ENCODE measurements around the gene AP4E1.
A peak's percentile ranks its signal among the peaks of the same experiment; 100 is the strongest.
"Not testable (repeated sequence)": the region's sequence is repeated elsewhere in the genome, so short reads cannot be mapped to it uniquely, and the experiment has no call there.

Gene AP4E1

GRCh38 chr15:50908209-50909009 is at the start of gene AP4E1:
TSS of gene AP4E1 (plus strand) at chr15:50908683. CDS start at chr15:50908779, 96 bp downstream.
- DNase-seq (ENCODE audit: low read depth) = peak; percentile 83

DNA sequence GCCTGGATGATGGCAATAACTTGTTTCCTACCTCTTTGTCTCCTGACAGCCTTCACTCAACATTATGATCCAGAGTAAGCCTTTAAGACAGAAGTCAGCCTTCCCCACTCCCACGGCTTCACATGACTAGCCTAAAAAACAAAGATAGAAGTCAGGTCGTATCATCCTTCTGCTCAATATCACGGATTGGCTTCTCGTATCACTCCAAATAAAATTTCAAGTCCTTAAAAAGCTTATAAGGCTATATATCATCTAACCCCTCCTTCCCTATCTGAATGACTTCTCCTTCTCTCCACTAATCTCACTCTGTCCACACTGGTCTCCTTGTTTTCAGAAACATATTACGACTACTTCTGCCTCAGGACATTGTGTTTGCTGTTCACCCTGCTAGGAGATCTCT is 47.7 kb upstream of the AP4E1 start:
- DNase-seq (ENCODE audit: low read depth) = no peak

DNA sequence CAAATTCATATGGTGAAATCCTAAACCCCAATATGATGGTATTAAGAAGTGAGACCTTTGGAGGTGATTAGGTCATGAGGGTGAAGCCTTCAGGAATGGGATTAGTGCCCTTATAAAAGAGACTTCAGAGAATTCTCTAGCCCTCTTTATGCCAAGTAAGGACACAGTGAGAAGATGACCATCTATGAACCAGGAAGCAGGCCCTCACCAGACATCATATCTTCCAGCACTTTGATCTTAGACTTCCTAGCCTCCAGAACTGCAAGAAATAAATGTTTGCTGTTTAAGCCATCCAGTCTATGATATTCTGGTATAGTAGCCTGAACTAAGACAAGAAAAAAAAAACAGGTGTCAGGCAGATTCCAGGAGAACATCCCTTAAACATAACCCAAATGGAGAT is 45.9 kb upstream of the AP4E1 start:
- no peak for DNase-seq (ENCODE audit: low read depth)

DNA sequence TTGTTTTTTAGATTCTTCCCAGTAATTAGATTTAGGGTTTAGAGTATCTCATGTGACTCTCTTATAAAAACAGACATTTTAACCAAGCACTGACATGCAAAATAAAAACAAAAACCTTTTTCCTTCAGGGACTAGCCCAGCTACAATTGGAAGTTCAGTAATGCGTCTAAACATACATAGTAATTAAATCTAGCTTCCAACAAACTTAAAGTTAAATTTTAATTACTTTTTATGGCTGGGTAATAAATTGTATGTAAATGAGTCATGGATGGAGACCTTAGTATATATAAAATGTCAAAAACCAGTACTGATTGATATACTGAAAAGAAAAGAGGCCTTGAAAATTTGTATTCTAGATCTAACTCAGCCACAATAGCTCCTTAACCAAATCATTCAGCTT is 43.6 kb upstream of the AP4E1 start:
- no peak for DNase-seq (ENCODE audit: low read depth)

DNA sequence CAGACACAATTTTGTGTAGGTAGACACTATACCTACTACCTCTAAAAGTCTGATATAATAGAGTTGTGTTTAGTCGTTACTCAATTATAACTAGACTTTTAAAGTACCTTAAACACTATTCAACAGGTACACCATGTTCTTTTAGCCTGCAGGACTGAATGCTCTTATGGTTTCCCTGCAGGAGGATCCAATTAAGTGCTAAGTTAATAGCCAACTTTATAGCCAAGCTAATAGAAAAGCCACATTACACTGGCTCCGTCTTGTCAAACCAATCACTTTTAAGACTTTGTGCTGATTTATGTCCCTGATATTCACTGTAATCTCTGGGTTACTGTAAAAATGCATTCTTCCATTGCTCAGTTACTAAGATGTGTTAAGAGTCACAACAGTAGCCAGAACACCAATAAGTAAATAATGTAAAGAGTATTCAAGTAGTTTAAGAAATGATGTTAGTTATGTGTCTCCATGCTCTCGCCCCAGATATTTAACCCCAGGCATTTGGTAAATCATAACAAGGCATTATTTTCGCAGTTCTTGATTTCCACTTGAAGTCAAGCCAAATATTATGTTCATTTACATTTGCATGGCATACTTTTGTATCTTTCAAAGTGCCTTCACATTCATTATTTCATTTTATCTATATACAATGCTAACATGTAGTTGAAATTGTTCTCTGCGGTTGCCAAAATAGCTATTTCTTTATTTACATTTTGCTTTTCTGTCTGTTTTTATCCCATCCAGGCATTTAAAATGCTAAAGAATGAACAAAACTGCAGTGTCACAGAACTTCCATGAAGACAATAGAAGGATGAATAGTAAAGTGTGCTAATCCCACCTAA is 42.7 kb upstream of the AP4E1 start:
- no peak for DNase-seq (ENCODE audit: low read depth)

DNA sequence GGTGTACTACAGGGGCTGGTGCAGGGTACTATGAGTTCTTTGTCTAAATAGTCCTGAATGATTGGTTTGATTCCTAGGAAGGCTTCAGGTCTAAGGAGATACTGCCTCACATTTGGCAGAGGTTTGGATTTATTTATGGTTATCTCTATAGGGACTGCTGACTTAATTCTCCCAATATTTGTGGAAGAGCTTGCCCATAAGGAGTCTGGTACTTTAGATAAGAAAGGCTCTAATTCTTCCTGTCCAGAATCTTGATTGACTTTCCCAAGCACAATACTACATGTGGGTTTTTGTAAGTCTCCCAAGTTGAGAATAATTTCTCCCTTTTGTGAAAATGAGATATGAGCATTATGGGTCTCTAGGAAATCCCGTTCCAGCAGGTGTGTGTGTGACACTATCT is 36.7 kb upstream of the AP4E1 start:
- no peak for DNase-seq (ENCODE audit: low read depth)

DNA sequence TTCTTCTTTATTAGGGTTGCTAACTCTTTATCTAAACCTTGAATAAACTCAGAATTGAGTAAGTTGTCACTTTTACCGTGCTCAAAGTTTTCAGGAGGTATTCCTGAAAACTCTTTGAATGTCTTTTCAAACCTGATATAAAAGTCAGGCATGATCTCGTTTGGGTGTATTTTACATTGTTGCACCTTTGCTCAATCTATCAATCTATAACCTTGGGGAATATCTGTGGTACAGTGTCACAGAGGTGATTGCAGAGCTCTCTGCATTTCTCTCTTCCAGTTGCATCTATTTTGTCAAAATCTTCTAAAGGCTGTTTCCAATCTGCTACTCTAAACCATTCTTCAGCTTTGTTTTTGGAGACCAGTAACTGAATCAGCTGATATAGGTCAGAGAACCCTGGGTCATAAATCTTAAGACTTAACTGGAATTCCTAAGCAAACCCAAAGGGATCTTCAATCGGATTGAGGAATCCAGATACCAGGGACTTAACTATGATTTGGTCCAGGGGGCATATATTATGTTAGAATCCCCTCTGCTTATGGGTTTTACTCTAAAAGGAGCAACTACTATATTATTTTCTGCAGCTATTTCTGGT is 35.6 kb upstream of the AP4E1 start:
- DNase-seq (ENCODE audit: low read depth) = no peak

GRCh38 chr15:50873935-50874361 is 34.5 kb upstream of the AP4E1 start:
- no peak for DNase-seq (ENCODE audit: low read depth)

GRCh38 chr15:50875238-50875637 is 33.2 kb upstream of the AP4E1 start:
- not testable (repeated sequence) for DNase-seq (ENCODE audit: low read depth)

GRCh38 chr15:50876260-50876988 is 32.1 kb upstream of the AP4E1 start:
- no peak for DNase-seq (ENCODE audit: low read depth)

GRCh38 chr15:50876989-50877360 is 31.5 kb upstream of the AP4E1 start:
- DNase-seq (ENCODE audit: low read depth) = peak; percentile 66

GRCh38 chr15:50879016-50879617 is 29.4 kb upstream of the AP4E1 start:
- DNase-seq (ENCODE audit: low read depth) = no peak

DNA sequence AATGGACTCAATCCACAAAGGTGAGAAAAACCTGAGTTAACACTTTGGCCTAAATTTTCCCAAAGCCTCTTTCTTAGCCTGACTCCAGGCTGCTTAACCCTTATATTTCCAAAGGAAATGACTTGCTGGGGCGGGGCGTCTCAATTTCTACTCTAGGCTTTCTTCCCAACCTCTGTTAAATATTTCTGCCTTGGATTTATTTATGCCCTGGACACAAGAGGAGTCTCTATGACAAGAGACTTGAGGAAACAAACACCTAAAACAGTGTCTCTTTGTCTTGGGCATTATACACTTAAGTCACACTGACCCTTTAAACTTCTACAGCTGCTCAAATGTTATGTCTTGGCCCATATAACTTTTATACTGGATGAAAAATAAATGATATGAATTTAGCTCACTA is 28.3 kb upstream of the AP4E1 start:
- no peak for DNase-seq (ENCODE audit: low read depth)

DNA sequence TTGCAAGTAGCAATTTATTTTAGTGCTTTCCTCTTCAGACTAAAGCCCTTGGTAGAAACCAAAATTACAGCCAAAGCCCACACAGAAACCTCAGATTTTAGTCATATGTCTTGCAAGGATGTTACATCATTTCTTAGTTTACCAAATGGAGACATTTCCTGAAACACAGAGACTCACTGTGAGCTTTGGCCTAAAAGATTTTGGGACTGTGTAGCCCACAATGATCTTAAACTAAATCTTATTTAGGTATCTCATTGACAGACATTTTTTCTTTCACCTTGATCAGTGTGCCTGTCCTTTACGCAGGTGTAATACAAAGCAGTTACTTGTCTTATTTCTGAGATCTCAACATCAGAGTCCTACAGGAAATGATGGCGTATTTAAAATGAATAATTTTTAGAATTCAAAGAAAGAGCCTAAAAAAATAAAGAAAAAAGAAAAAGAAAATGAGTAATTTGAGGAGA is 27.8 kb upstream of the AP4E1 start:
- peak; percentile 88 for DNase-seq (ENCODE audit: low read depth)

GRCh38 chr15:50881121-50882048 is 27.1 kb upstream of the AP4E1 start:
- DNase-seq (ENCODE audit: low read depth) = no peak

GRCh38 chr15:50883903-50884302 is 24.6 kb upstream of the AP4E1 start:
- DNase-seq (ENCODE audit: low read depth) = no peak

GRCh38 chr15:50884540-50884939 is 23.9 kb upstream of the AP4E1 start:
- DNase-seq (ENCODE audit: low read depth) = peak; percentile 43

DNA sequence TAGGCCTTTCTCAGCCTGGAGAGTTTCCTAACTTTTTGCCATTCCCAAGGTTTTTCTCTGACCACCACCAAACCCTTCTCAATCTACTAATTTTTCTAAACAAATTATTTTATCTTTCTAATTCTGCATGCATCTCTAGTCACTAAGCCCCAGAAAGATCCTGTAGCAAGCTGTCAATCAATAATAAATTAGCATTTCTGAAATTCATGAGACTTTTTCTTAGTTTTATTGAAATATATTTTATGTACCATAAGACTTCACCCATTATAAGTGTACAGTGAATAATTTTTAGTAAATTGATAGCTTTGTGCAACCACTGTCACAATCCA is 22.4 kb upstream of the AP4E1 start:
- no peak for DNase-seq (ENCODE audit: low read depth)

- DNase-seq (ENCODE audit: low read depth) = no peak
Measured at GRCh38 chr15:50886611-50887345, 21.7 kb upstream of the AP4E1 start.

GRCh38 chr15:50888054-50888453 is 20.4 kb upstream of the AP4E1 start:
- no peak for DNase-seq (ENCODE audit: low read depth)
